ENCODE data around the gene GNAO1.

The GNAO1 gene

DNA sequence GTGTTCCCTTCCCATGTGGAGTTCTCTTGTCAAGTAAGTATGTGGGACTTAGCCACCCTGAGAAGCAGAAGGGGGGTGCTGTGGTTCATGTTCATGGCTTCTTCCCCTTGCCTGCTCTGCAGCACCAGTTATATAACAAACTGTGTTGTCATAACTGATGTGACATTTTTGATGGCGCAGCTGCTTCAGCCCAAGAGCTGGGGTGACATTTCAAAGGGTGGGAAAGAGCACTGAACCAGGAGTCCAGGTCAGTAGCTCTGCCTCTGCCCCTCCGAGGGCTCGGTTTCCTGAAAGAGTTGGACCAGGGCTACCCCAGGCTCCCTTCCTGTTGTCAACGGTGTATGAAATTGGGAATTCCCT lies 7.4 kb downstream of the GNAO1 start:
- no peak for DNase-seq

DNA sequence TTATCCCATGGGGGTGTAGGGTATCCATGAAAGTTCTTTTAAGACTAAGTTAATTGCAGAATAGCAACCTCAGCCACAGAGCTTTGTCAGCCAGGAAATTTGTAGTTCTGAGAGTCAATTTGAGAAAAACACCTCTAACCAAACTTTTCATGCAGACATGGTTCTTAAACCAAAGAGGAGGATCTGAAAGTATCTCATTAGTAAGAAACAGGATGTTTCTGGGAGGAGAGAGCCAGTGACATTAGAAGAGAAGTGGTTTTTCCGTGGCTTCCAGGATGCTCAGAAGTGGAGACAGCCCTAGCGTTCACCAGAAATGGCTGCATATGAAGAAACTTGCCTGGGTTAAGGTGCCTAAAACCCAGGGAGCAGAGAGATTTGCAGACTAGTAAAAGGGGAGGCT lies 7.9 kb downstream of the GNAO1 start:
- no peak for DNase-seq

DNA sequence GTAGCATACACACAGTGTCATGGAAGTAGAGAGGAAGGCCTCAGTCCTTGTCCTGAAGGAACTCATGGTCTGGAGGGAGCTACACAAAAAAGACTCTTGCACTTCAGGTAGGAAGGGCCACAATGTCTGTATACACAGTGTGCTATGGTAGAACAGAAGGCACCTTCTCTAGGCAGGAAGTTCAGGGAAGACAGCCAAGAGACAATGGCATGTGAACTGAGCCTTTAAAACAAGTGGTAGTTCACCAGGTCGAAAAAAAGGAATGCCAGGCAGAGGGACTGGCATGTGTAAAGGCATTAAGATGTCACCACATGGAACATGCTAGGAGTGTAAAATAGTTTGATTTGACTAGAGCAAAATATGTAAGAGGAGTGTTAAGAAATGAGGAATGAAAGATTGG lies 9.7 kb downstream of the GNAO1 start:
- no peak for DNase-seq

- DNase-seq, result no peak
Observed at GRCh38 chr16:56202036-56202435, 10.7 kb downstream of the GNAO1 start.

DNA sequence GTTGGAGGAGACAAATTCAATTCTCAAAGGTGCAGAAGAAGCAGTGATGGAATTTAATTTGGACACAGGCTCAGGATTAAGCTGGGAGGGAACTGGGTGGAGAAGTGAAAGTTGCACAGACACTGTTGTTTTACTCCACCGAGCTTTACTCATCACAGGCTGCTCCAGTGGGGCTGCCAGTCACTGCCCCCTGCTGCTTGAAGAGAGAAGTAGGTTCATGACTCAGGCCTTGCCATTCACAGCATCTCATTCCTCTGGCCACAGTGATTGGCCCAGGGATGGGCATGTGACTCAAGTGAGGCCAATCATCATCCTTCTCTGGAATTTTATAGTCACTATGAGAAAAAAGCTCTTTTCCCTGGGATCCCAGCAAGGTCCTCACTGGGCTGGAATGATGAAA lies 11.8 kb downstream of the GNAO1 start:
- peak; percentile 46 to 50 for DNase-seq

DNA sequence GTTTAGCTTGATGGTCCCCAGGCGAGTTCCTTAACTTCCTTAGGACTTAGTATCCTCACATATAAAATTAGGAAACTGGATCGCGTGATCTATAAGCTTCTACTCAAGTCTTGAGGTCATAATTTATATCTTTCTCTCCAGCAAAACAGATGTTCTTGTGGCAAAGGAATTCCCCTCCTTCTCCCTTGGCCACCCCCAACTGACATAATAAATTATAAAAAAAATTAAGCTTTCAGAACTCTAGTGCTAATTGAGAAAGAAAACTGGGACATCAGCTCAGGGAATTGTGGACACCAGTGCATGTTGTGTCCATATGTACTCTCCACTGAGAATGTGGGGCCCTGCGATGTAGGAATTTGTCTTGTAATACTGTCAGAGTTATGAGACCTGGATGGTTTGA lies 13.5 kb downstream of the GNAO1 start:
- DNase-seq, result no peak

DNA sequence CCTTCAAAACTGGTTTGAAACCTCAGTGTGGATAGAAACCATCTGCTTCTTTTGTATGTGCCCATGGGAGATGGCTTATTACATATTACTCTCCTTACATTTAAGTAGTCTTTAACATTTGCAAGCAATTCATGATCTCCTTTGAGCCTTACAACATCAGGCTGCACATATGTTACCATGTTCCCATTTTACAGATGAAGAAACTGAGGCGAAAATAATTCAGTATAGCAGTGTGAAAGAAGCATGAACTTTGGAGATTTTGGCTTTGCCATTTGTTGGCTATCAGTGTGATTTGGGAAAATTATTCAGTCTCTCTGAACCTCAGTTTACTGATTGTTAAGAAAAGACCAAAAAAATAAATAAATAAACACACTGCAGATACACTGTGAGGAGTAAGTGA lies 15.7 kb downstream of the GNAO1 start:
- DNase-seq, result no peak

GRCh38 chr16:56207421-56207820 lies 16.1 kb downstream of the GNAO1 start:
- no peak for DNase-seq

DNA sequence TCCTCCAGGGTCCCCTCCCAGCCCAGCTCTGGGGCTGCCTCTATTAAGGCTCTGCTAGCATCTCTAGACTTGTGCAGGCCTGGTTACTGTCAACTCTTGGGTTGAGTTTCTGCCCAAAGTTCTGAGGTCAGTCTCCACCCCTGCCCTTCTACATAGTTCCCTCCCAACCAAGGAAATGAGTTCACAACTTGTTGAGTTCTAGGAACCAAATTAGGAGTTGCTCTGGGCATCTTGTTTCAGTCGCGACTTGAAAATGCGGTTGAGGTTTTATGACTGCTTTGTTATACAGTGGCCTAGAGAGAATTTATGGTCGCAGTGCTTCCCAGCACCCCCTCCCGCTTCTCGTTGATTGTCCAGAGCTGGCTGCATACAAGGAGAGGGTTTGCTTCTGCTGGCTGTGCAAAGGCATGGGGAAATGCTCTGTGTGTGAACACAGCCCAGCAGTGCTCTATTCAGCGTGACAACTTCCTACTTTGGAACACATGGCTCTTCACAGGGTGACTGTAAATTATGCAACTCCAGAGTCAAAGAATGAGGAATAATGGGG lies 20.2 kb downstream of the GNAO1 start:
- no peak for DNase-seq

DNA sequence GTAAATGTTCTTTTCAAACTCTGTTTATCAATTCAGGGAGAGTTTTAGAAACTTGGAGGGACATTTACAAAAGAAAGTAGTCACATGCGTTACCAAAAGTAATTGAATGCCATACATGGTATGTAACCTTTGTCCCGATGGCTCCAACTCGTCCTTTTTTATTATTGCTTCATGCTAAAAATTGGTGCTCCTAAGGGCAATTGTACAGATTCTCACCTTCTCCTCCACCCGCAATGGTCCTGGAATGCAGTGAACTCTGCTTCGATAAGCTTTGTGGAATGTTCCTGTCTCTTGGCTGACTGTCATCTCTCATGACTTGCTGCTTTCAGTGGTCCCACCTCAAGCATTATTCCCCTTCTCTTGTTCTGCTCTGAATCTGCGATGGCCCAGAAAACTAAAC lies 20.9 kb downstream of the GNAO1 start:
- DNase-seq, result no peak

DNA sequence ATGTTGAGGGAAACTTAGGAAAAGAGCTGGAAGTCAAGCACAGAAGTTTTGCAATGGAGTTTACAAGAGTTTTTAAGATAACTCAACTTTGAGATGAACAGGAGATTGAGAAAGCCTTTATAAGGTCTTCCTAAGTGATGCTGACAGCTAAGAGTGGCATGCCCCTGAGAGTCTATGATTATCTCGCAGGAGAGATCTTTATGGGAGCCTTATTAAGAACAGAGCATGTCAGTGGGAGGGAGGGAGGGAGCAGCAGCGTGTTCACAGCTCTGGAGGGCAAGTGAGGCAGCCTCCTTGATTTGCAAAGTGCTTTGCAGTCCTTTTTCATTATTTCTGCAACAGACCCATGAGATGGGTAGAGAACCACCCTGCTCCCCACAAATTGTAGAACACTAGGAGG lies 30.7 kb downstream of the GNAO1 start:
- no peak for DNase-seq

- DNase-seq, result no peak
Observed at GRCh38 chr16:56222474-56222997, 31.2 kb downstream of the GNAO1 start.

- DNase-seq, result no peak
Observed at GRCh38 chr16:56225017-56225742, 33.9 kb downstream of the GNAO1 start.

- DNase-seq, result no peak
Observed at GRCh38 chr16:56226187-56226586, 34.9 kb downstream of the GNAO1 start.

- DNase-seq, result no peak
Observed at GRCh38 chr16:56226845-56227525, 35.7 kb downstream of the GNAO1 start.

GRCh38 chr16:56227936-56228335 lies 36.6 kb downstream of the GNAO1 start:
- no peak for DNase-seq

DNA sequence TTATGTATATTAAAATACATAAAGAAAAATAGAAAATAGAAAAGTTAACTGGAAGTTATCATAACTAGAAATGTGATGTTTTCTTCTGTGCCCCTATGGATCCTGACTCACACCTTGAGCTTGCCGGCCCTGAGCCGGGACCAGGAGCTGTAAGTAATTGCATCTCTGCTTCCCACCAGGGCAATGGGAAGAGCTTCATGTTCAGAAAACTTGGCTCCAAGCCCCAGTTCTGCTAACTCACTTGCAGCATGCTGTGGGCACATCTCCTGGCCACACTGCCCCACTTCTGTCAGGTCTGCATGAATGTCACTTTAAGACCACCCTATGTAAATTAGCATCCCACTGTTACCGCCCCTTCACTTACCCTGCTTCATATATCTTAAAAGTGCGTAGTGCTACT lies 37.2 kb downstream of the GNAO1 start:
- no peak for DNase-seq

- DNase-seq, result no peak
Observed at GRCh38 chr16:56233795-56234566, 42.7 kb downstream of the GNAO1 start.

- DNase-seq, result no peak
Observed at GRCh38 chr16:56234737-56235136, 43.4 kb downstream of the GNAO1 start.

DNA sequence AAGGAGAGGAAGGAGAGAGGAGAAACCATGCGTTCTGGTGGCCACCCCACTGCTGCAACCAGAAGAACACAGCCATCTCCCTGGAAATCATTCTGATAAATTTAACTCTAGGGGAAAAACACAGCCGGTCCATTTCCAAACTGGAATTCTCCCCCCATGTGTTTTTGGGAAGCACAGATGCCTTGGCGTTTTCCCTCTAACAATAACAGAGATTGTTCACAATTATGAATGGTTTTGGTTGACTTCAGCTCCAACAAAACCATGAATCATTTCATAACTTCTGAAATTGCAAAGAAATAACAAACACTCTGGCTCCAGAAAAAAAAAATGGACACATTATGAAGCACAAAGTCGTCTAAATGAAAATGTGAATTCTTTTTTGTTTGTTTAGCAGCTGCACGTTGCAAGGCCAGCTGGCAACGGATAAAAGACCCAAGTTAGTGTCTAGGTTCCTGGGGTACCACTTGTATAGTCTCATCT lies 46.2 kb downstream of the GNAO1 start:
- DNase-seq, result no peak

DNA sequence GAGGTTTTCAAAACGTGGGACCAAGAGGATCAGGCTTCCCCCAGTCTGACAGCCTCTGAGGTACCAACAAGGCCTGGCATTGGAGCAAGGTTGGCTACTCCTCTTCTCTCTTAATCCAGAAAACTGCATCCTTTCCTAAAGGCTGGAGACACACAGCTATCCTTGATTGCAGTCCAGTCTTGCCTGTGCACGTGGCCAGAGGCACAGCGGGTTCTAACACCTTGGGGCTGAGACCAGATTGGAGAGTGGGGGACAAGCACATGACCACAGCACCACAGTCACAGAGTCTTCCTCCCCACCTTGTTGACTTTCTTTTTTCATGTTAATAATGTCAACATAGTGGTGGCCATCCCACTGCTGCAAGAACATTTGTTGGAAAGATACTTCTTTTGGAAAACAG lies 46.9 kb downstream of the GNAO1 start:
- no peak for DNase-seq

DNA sequence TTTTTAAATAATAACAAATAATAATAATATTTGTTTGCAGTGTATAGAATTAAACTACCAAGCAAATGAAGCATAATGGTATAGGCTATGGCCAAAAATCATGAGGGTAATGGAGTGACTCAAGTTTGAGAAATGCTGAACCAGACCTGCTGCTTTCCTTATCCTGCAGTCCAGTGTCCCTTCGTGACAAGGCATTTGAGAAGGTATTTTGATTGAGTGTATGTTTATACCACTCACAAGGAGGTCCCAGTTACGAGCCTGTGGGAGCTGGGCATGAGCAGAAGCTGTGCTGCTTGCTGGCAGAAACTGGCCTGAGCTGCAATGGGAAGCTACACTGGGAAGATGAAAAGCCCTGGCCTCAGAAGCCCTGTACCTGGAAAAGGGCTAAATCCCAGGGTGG lies 50.3 kb downstream of the GNAO1 start:
- DNase-seq, result no peak

DNA sequence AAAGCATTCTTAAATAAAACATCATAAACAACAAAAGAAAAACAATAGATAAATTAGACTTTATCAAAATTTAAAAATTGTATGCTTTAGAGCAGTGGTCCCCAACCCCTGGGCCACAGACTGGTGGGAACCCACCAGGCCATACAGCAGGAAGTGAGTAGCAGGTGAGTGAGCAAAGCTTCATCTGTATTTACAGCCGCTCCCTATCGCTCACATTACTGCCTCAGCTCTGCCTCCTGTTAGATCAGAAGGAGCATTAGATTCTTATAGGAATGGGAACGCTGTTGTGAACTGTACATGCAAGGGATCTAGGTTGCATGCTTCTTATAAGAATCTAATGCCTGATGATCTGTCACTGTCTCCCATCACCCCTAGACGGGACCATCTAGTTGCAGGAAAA lies 51.5 kb downstream of the GNAO1 start:
- no peak for DNase-seq

Data from activated CD4-positive, alpha-beta T cell treated with anti-CD3 and anti-CD28 coated beads, Interleukin-2, amount 50 U/mL, for 4 hours (primary cell).